Cortex of kidney (tissue), 1 donor: Measurements from ENCODE around the gene SMARCD3.

Experiments used
- DNase-seq: peaks from one replicate; lab custom pipeline; 2025; lab: John Stamatoyannopoulos, UW

SMARCD3 gene

DNA sequence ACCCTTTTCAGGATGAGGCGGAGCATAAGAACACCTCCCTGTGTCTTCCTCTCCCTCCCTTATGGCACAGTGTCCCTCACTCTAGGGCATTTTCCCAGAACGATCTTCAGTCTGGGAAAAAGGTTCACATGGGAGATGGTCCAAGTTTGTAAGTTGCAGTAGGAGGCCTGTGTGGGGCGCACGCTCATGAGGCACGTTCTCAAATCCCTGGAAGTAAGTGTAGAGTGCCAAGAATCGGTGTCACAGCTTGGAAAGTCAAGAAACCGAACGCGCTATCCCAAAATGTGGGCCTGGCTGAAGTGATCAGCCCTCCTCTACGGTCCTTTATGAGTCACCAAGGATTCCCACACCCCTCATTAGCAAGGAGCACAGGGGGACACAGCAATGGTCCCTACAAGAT lies 23.9 kb upstream of the SMARCD3 start:
- DNase-seq, result no peak

- DNase-seq, result no peak
These were observed 23.3 kb upstream of the SMARCD3 start for GRCh38 chr7:151271699-151272355.

- no peak for DNase-seq
These were observed 21.0 kb upstream of the SMARCD3 start for GRCh38 chr7:151269511-151269910.

DNA sequence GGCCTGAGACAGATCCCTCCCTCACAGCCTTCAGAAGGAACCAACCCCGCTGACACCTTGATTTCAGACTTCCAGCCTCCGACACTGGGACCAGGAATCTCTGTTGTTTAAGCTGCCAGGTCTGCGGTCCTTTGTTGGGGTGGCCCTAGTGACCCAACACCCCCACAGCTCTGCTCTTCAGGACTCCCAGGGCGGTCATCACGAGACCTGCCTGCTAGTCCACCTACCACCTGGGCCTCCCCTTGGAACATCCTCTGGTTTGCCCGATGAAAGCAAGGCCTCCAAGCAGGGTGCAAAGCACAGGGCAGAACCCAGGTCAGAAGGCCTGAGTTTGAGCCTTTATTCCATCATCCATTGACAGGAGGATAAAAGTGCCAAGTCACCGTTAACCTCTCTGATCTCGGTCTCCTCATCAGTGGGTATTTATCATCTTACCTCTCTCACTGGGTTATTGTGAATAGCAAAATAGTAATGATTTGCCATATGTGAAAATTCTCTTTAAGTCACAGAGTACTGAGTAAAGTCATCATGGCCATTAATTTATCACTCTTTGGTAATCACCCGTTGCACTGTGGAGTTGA lies 16.9 kb upstream of the SMARCD3 start:
- DNase-seq, result no peak

DNA sequence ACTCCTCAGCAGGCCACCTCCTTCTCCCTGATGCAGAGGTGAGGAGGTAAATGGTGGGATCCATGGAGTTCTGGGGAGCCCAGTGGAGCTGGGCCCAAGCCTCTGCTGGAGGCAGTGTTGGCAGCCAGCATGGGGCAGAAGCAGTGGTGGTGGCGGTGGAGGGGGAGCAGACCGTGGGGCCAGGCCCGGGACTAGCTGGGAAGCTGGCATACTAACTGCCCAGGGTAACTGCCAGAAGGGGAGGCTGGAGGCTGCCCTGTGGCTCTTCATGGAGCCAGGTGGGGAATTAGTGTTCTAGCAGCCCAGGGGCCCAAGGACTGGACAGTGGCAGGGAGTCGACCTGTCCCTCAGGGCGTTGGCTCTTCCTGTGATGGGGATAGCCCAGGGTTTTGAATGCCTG lies 16.1 kb upstream of the SMARCD3 start:
- no peak for DNase-seq

DNA sequence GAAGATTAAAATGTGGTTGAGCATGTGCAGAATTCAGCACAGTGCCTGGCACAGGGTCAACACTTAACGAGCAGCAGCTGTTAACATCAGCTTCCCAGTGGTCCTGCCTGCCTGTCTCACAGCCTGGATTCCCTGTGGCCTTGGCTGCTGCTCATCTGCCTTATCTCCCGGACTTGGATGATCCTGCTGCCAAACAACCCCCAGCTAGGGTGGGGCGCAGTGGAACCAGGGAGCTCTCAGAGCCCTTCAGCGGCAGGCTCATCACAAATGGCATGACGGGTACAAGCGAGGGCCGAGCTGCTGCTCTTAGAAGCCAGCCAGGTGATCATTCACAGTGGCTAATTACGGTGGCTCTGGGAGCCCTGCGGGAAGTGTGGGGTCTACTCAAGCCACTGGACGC lies 13.0 kb upstream of the SMARCD3 start:
- DNase-seq, result no peak

GRCh38 chr7:151260883-151261282 lies 12.4 kb upstream of the SMARCD3 start:
- DNase-seq, result no peak

DNA sequence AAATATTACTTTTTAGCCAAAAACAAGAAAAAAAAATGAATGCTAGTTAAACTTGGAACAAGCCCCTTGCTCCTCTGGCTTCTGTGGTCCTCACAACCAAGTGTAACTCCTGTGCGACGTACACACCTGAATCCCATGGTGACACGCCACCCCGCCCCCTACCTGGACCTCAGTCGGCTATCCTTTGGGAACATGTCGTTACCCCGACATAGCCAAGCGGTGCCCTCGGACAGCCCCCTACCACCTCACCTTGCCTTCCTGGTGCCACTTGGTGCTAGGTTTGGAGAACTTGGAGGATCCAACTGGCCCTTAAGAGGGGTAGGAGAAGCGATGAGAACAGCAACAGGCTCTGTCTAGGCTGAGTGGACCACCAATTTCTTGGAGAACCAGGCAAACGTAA lies 12.0 kb upstream of the SMARCD3 start:
- DNase-seq, result no peak

DNA sequence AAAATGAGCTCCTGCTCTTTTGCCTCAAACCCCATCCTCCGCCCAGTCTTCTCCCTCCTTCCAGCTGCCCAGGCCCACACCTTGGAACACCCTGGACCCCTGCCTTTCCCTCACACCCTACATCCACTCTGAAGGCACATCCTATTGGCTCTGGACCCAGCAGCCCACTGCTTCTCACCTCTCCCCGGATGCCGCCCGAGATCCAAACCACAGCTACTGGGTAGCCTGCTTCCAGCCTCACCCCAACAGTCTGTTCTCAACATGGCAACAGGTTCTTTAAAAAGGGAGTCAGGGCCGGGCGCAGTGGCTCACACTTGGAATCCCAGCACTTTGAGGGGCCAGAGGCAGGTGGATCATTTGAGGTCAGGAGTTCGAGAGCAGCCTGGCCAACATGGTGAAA lies 9.5 kb upstream of the SMARCD3 start:
- no peak for DNase-seq

GRCh38 chr7:151256410-151257045 lies 8.0 kb upstream of the SMARCD3 start:
- DNase-seq, result no peak

GRCh38 chr7:151255390-151255789 lies 6.9 kb upstream of the SMARCD3 start:
- DNase-seq, result no peak

DNA sequence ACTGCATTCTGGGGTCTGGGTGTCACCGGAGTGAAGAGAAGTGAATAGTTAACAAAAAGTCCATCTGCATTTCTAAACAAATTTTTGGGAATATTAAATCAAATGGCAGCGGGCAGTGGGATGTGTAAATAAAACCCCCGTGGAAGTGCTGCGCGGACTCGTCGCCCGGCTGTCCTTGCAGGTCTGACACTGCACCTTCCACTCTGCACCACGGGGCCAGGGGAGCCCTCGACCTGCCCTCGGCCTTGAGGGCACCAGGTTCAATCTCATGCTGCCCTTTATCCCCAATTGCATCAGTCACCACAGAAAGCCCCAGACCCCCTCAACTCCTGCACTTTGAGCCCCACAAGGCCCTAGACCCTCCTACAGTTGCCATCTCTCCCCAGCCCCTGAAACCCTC lies 6.4 kb upstream of the SMARCD3 start:
- no peak for DNase-seq

GRCh38 chr7:151254316-151254715 lies 5.8 kb upstream of the SMARCD3 start:
- DNase-seq, result no peak

DNA sequence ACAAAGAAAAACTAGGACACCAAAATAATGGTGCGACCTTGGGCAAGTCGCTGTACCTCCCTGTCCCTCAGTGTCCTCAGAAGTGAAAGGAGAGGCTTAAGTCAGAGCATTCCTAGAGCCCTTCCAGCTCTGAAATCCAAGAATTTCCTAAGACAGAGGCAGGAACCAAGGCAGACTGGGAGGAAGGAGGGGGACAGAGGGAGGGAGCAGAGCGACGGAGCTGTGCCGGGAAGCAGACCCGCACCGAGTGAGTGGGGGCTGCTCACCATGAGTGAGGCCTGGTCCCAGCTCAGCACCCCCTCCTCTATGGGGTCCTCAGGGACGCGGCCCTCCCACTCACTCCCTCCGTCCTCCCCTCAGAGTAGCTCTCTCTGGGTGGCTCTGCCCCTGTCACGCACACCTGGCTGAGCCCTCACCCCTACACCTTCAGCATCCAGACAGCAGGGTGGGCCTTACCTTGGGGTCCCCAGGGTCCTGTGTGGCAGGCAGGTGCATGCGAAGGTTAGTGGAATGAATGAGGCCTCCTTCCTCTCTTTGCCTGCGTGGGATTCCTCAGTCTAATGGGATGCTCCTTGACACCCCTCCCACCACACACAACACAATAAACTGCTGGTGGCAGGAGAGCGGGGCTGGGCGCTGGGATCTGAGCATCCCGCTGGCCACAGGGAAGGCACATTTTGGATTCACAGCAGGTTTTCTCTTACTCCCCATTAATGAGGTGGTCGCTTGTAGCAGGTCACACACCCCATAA lies 4.6 kb upstream of the SMARCD3 start:
- DNase-seq, result no peak

GRCh38 chr7:151252561-151252835 lies 4.0 kb upstream of the SMARCD3 start:
- no peak for DNase-seq

- DNase-seq, result no peak
These were observed 3.4 kb upstream of the SMARCD3 start for GRCh38 chr7:151251689-151252560.

GRCh38 chr7:151251328-151251688 lies 2.8 kb upstream of the SMARCD3 start:
- no peak for DNase-seq

GRCh38 chr7:151250181-151251132 lies 2.0 kb upstream of the SMARCD3 start:
- no peak for DNase-seq

GRCh38 chr7:151249732-151250072 lies 1.2 kb upstream of the SMARCD3 start:
- DNase-seq, result no peak

DNA sequence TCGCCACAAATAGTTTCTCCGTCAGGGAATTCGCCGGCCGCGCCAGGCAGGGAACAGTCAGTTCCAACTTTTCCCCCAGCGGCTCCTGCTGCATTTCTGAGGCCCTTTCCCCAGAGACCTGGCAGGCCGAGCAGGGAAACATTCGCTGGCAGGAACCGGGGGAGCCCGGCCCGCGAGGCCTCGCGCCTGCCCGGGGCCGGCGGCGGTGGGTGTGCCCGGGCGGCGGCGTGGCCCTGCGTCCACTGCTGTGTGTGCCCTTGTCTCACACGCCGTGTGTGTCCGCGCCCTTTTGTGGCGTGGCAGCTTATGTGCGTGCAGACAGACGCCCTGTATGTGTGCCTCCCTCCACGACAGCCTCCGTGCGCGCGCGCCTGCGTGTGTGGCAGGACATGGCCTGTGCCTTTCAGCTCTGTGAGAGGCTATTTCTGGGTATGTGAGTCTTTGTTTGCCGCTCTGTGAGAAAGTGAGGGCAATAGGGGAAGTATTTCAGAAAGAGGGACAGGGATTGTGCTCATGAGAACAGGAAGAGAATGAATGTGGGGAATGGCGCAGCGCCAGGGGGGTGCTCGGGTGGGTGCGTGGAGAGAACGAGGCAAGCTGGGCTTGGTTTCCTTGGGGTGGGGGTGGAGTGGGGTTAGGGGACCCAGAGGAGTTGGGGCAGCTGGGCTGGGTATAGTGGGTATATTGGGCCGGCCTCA lies 689 bp upstream of the SMARCD3 start:
- DNase-seq, result no peak
